OCI-LY7 (cell line): Measurements from ENCODE around the gene HIGD2B.
"Not testable (repeated sequence)": the region's sequence is repeated elsewhere in the genome, so short reads cannot be mapped to it uniquely, and the experiment has no call there.

Experiments used
- EZH2phosphoT487 ChIP-seq: fragments of 200-600 bp; sonication (generic); IDR thresholded peaks from 2 replicates; pipeline ENCODE4 v1.6.1; 2018; ENCODE audit warnings: low read depth, borderline replicate concordance, mild to moderate bottlenecking, mixed run types, antibody characterized with exemption, low read length, moderate library complexity, mixed read lengths
- TF ChIP-seq, protein P1 (sequence below): fragments of 200-600 bp; sonication (generic); conservative IDR thresholded peaks from 2 replicates; pipeline ENCODE4 v1.5.1; 2014; ENCODE audit warnings: mild to moderate bottlenecking, antibody characterized with exemption, low read length, moderate library complexity, mixed read lengths

DNA sequence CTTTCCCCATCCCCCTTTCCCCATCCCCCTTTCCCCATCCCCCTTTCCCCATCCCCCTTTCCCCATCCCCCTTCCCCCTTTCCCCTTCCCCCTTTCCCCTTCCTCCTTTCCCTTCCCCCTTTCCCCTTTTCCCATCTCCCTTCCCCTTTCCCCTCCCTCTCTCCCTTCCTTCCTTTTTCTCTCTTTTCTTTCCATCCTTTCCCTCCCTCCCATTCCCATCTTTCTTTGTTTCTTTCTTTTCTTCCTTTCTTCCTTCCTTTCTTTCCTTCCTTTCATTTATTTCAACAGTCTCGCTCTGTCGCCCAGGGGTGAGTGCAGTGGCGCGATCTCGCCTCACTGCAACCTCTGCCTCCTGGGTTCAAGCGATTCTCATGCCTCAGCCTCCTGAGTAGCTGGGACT, 39.9 kb upstream of the HIGD2B start:
- TF ChIP-seq, protein P1, sequence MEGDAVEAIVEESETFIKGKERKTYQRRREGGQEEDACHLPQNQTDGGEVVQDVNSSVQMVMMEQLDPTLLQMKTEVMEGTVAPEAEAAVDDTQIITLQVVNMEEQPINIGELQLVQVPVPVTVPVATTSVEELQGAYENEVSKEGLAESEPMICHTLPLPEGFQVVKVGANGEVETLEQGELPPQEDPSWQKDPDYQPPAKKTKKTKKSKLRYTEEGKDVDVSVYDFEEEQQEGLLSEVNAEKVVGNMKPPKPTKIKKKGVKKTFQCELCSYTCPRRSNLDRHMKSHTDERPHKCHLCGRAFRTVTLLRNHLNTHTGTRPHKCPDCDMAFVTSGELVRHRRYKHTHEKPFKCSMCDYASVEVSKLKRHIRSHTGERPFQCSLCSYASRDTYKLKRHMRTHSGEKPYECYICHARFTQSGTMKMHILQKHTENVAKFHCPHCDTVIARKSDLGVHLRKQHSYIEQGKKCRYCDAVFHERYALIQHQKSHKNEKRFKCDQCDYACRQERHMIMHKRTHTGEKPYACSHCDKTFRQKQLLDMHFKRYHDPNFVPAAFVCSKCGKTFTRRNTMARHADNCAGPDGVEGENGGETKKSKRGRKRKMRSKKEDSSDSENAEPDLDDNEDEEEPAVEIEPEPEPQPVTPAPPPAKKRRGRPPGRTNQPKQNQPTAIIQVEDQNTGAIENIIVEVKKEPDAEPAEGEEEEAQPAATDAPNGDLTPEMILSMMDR, result not testable (repeated sequence)
- not testable (repeated sequence) for TF ChIP-seq EZH2phosphoT487
